ENCODE results near the gene SMAD6.

Gene SMAD6

GRCh38 chr15:66721501-66721937, 19.5 kb downstream of the SMAD6 start:
- no peak for TF ChIP-seq CTCF (IDR thresholded peaks at IDR 0.05; ENCODE audit: extremely low read depth, missing control alignments)

GRCh38 chr15:66721954-66722353, 19.9 kb downstream of the SMAD6 start:
- DNase-seq (ENCODE audit: low spot score), result no peak
- no peak for TF ChIP-seq CTCF (IDR thresholded peaks at IDR 0.05; ENCODE audit: extremely low read depth, missing control alignments)

More at GRCh38 chr15:66721501-66721937, 19.5 kb downstream of the SMAD6 start:
- DNase-seq (ENCODE audit: low spot score), result no peak

- DNase-seq (ENCODE audit: low spot score), result no peak
These were observed 20.9 kb downstream of the SMAD6 start for GRCh38 chr15:66722757-66723540.

DNA sequence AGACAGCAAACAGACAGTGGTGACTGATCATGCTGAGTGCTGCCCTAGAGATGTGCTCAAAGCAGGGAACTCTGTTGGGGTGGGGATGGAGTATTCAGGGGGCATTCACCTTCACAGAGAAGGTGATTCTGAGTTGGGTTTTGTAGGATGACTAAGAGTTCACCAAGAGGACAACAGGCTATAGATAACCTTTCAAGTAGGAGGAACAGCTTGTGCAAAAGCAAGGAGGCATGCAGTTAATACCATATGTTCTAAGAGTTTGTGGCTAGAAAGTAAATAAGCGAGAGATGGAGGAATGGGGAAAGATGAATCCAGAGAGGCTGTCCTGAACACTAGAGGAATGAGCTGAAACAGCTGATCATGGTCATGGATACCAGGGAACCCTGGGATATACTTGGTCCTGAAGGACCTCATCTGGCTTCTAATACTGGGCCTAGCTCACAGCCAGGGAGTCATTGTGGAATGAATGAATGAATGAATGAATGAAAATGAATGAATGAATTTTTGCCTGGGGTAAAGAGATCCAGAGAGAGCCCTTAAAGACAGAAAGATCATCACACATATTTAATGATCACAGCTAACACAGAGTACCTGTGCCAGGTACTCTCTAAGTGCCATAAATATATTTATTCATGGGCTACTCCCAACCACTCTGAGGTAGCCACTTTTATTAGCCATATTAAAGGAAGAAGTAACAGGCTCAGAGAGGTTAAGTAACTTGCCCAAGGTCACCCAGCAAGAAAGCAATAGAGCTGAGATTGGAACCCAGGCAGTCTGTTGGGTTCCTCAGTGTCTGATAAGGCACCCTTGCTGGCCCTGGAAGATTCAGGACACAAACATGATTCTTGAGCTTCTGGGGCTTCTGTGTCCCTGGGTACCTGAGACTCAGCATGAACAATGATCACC, 22.0 kb downstream of the SMAD6 start:
- no peak for DNase-seq (ENCODE audit: low spot score)
- no peak for TF ChIP-seq CTCF (IDR thresholded peaks at IDR 0.05; ENCODE audit: extremely low read depth, missing control alignments)

More at GRCh38 chr15:66722757-66723540, 20.9 kb downstream of the SMAD6 start:
- no peak for TF ChIP-seq CTCF (IDR thresholded peaks at IDR 0.05; ENCODE audit: extremely low read depth, missing control alignments)

DNA sequence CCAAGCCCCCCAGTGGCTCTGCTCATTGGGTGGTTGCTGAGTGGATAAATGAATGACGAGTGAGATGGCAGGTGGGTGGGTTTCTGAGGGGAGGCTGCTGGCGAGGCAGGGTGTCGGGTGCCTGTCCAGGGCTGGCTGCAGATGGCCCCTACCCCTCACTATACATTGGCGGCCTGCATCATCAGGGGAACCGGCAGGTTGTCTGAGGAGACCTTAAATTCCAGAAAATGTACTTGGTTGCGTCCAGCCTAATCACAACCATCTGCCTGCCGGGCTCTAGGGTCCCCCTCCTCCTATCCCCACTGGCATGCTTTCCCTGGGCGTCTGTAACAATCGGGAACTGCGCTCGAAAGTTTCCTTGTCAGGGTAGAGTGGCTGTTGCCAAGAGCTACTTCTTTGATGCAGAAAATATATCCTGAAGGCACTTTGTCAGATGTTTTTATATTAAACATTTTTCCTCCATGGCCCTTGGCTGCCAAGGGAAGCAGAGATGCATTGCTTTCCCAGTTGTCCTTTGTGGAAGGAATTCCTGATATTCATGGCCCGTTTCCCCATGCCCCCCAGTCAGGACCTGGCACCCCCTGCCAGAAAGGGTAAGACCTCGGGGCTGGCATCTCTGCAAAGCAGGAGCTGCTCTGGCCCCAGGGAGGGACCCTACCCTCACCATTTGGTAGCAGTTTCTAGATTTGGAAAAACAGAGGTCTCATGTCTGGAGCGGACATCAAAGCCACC, 22.9 kb downstream of the SMAD6 start:
- no peak for DNase-seq (ENCODE audit: low spot score)
- TF ChIP-seq CTCF (IDR thresholded peaks at IDR 0.05; ENCODE audit: extremely low read depth, missing control alignments), result no peak

- DNase-seq (ENCODE audit: low spot score), result no peak
- TF ChIP-seq CTCF (IDR thresholded peaks at IDR 0.05; ENCODE audit: extremely low read depth, missing control alignments), result no peak
These were observed 23.4 kb downstream of the SMAD6 start for GRCh38 chr15:66725464-66725785.

Measured in GM20000 (cell line).